Neuronal stem cell (in vitro differentiated cells): Measurements from ENCODE around the gene TWNK.

Source experiments
- DNase-seq: peaks from one replicate; pipeline ENCODE4 v3.0.0-alpha.2; 2013; ENCODE audit warnings: low spot score
- H2AFZ ChIP-seq: one replicate; pipeline ENCODE4 v1.6.1; 2013; ENCODE audit warnings: mild to moderate bottlenecking, low read length, inconsistent platforms
- H2AK5ac ChIP-seq: 2 replicates; pipeline ENCODE4 v1.6.1; 2013; ENCODE audit warnings: low read depth, mild to moderate bottlenecking, inconsistent platforms, low read length, moderate library complexity, mixed read lengths
- H2BK120ac ChIP-seq: 2 replicates; pipeline ENCODE4 v1.6.1; 2013; ENCODE audit warnings: low read depth, mild to moderate bottlenecking, inconsistent platforms, low read length, moderate library complexity, mixed read lengths
- H2BK12ac ChIP-seq: one replicate; pipeline ENCODE4 v1.6.1; 2013; ENCODE audit warnings: low read length, inconsistent platforms
- H2BK15ac ChIP-seq: 2 replicates; pipeline ENCODE4 v1.6.1; 2013; ENCODE audit warnings: mild to moderate bottlenecking, low read length, inconsistent platforms, mixed read lengths
- H2BK5ac ChIP-seq: one replicate; pipeline ENCODE4 v1.6.1; 2013; ENCODE audit warnings: inconsistent platforms, mild to moderate bottlenecking, low read length, moderate library complexity
- H3K14ac ChIP-seq: one replicate; pipeline ENCODE4 v1.6.1; 2013; ENCODE audit warnings: low read length, inconsistent platforms
- H3K18ac ChIP-seq: 2 replicates; pipeline ENCODE4 v1.6.1; 2013; ENCODE audit warnings: low read length, inconsistent platforms
- H3K23ac ChIP-seq: 2 replicates; pipeline ENCODE4 v1.6.1; 2013; ENCODE audit warnings: low read depth, mild to moderate bottlenecking, mixed read lengths, low read length, inconsistent platforms; ENCODE audit not compliant: poor library complexity
- H3K27ac ChIP-seq: replicated peaks from 3 replicates; pipeline ENCODE4 v1.5.1; 2013; ENCODE audit warnings: low read length, inconsistent platforms
- H3K27me3 ChIP-seq, 3 experiments: 2 replicates each; pipeline ENCODE4 v1.6.1; 2013; ENCODE audit warnings: low read length in 3 of 3, mild to moderate bottlenecking in 2 of 3, inconsistent platforms in 1 of 3, low read depth in 1 of 3, mixed read lengths in 1 of 3, moderate library complexity in 1 of 3; ENCODE audit not compliant: control insufficient read depth in 3 of 3, insufficient read depth in 3 of 3
- H3K36me3 ChIP-seq, 2 donors: replicated peaks in 1 of 2; 2 replicates each; pipeline ENCODE4 v1.6.1; 2013; ENCODE audit warnings: low read length in 2 of 2; ENCODE audit not compliant: control insufficient read depth in 2 of 2, insufficient read depth in 2 of 2
- H3K4ac ChIP-seq: 2 replicates; pipeline ENCODE4 v1.6.1; 2013; ENCODE audit warnings: inconsistent platforms, mild to moderate bottlenecking, low read length, moderate library complexity
- H3K4me1 ChIP-seq, 2 donors: 1 replicate in 1 of 2; 2 replicates in 1 of 2; pipeline ENCODE4 v1.6.1; 2013; ENCODE audit warnings: low read length in 2 of 2, low read depth in 1 of 2; ENCODE audit not compliant: control insufficient read depth in 2 of 2, insufficient read depth in 1 of 2
- H3K4me2 ChIP-seq: one replicate; pipeline ENCODE4 v1.6.1; 2013; ENCODE audit warnings: mild to moderate bottlenecking, low read length, inconsistent platforms; ENCODE audit not compliant: insufficient read depth, poor library complexity, severe bottlenecking
- H3K4me3 ChIP-seq, 2 donors: 2 replicates each; pipeline ENCODE4 v1.5.1; 2013; ENCODE audit warnings: low read length in 2 of 2, mild to moderate bottlenecking in 2 of 2, inconsistent platforms in 1 of 2, moderate library complexity in 1 of 2
- H3K79me1 ChIP-seq: one replicate; pipeline ENCODE4 v1.6.1; 2013; ENCODE audit warnings: low read depth, mild to moderate bottlenecking, inconsistent platforms, low read length, moderate library complexity
- H3K9ac ChIP-seq: one replicate; pipeline ENCODE4 v1.6.1; 2013; ENCODE audit warnings: mild to moderate bottlenecking, low read depth, low read length, inconsistent platforms; ENCODE audit not compliant: poor library complexity
- H3K9me3 ChIP-seq, 2 donors: replicated peaks in 1 of 2; 2 replicates each; pipeline versions ENCODE3 to v1.6.1; 2013; ENCODE audit warnings: low read length in 2 of 2, mild to moderate bottlenecking in 2 of 2, inconsistent platforms in 1 of 2, low read depth in 1 of 2, mixed read lengths in 1 of 2, moderate library complexity in 1 of 2; ENCODE audit not compliant: control insufficient read depth in 2 of 2, insufficient read depth in 1 of 2
- H4K8ac ChIP-seq: one replicate; pipeline ENCODE4 v1.6.1; 2013; ENCODE audit warnings: low read depth, mild to moderate bottlenecking, inconsistent platforms, low read length, moderate library complexity
- H4K91ac ChIP-seq: one replicate; pipeline ENCODE4 v1.6.1; 2013; ENCODE audit warnings: low read length, low read depth, mild to moderate bottlenecking, inconsistent platforms; ENCODE audit not compliant: poor library complexity
- WGBS, 2 donors: extraction: QIAGEN DNeasy Blood & Tissue Kit; methylation state at CpG; one replicate each; pipeline ENCODE4 v1.1.7; 2013; ENCODE audit warnings: missing lambda C conversion rate in 2 of 2, mixed read lengths in 1 of 2; ENCODE audit not compliant: insufficient read length in 2 of 2, insufficient replicate concordance in 1 of 2; ENCODE audit errors: extremely low coverage in 2 of 2; 5-methylcytosine and 5-hydroxymethylcytosine counted together

Gene TWNK

DNA sequence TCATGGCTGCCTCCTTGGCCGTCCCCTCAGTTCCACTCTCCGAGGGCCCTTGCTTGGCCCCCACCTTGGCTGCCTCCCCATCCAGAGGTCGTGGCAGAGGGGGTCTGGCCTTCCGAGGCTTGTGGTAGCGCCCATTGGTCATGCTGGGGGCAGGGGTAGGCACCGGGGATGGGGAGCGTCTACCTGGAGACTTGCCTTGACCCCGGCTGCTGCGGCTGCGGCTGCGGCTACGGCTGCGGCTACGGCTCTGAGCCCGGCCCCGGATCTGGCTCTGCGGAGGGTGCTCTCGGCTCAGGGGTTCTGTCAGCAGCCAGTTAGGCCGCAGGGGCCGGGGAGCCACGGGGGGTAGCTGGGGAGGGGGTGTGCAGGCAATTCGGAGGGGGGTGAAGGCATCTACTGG is 23.0 kb downstream of the TWNK start:
- Histone ChIP-seq H3K23ac (no peak overlapping the region), H3K27me3 (peaks cover 0 to 9% (median 3%) of the 10 kb centered on the region in 3 experiments), H3K4ac (peak overlapping the region; percentile 43), H2AK5ac (peak overlapping the region; percentile 88), H2BK5ac (no peak overlapping the region), H2BK120ac (no peak overlapping the region), H3K9me3 (peaks cover 0 to 2% of the 10 kb centered on the region in 2 donors), H3K9ac (no peak overlapping the region), H3K36me3 (peaks cover 15 to 22% of the 10 kb centered on the region in 2 donors), H3K27ac (no peak overlapping the region), H2AFZ (peak overlapping the region; percentile 17), H2BK12ac (no peak overlapping the region), H3K4me3 (no peak overlapping the region), H3K79me1 (peaks cover 4% of the 10 kb centered on the region), H4K8ac (peak overlapping the region; percentile 9), H4K91ac (no peak overlapping the region), H3K18ac (peak overlapping the region; percentile 68), H2BK15ac (peak overlapping the region; percentile 82), H3K4me1 (peaks cover 7 to 21% of the 10 kb centered on the region in 2 donors), H3K4me2 (no peak overlapping the region), H3K14ac (no peak overlapping the region)
- DNase-seq = no peak
- no CpG with 5 or more reads among the region's 22 CpGs for WGBS, 2 donors

DNA sequence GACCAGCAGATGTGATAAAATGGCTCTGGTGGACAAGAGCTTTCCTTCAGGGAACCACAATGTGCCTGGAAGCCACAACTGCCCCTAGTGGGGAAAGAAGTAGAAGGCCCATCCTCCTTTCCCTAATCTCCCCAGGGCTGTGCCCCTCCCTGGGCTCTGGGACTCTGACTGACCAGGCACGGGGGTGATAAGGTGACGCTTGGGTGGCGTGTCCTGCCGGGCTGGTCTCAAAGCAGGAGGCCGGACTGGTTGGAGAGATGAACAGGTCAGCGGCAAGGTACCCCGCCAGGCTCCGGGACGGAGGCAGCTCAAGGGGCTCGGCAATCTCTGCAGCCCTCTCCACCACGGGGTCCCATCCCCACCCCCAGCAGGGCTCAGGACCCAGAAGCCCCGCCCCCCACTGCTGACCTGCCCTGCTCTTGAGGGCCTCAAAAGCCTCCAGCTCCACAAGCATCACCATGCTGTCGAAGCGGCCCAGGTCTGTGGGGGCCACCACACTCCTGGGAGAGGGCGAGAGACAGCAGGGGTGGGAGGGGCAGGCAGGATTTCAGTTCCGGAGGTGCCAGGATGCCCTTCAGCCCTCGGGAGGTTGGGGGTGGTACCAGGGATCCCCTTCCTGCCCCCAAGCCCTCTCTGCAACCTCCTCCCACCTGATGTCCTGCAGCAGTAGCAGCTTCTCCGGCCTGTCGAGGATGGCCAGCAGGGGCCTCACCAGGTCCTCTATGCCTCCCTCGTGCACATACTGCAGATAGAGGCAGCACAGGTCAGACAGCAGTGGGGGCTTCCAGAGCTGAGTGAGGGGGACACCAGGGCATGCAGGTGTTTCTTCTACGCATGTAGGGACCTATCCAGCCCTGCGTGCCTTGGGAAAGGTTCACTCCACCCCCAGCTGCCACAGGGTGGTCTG is 24.4 kb downstream of the TWNK start:
- Histone ChIP-seq H2BK15ac (peak overlapping the region; percentile 56), H4K91ac (no peak overlapping the region), H3K23ac (peak overlapping the region; percentile 75)

DNA sequence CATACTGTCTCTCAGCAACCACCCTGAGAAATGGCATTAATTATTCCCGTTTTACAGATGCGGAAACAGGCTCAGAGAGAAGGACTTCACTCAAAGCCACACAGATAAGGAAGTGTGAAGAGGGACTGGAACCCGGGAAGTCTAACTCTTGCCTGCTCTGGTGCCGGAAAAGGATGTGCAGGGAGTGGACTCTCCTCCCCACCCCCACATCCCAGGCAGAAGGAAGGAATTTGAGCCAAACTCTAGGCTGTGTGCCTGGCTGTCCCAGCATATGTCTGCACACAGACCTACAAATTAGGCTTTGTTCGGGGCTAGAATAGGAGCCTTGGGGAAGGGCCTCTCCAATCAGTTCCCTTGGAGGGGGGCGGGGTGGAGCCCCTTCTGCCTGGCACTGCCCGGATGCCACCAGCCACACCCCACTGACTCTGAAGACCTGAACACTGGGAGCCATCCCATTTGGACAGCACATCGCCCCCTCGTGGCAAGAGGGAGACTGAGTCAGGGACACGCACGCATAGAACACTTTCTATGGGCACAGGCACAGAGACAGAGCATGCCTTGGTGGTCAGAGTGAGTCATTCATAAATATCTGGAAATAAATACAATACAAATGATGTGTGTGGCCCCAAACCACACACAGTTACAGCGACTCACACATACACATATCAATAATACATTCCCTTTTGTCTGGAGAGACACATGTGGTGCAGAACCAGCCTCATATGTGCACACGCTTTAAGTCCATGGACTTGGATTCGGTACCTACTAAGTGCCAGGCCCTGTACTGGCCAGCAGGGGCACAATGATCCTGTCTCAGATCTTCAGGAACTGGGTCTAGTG is 25.4 kb downstream of the TWNK start:
- Histone ChIP-seq H3K4me3 (no peak overlapping the region), H3K4ac (no peak overlapping the region), H3K4me1 (peaks cover 7 to 21% of the 10 kb centered on the region in 2 donors), H3K27ac (no peak overlapping the region), H3K9me3 (peaks cover 0 to 2% of the 10 kb centered on the region in 2 donors), H3K27me3 (peaks cover 2 to 32% (median 17%) of the 10 kb centered on the region in 3 experiments), H3K18ac (no peak overlapping the region), H2BK5ac (no peak overlapping the region), H3K9ac (no peak overlapping the region), H2BK12ac (no peak overlapping the region), H2BK15ac (no peak overlapping the region), H4K8ac (no peak overlapping the region), H3K14ac (no peak overlapping the region), H3K79me1 (peaks cover 2% of the 10 kb centered on the region), H2AK5ac (no peak overlapping the region), H3K4me2 (no peak overlapping the region), H3K23ac (no peak overlapping the region), H3K36me3 (peaks cover 0 to 2% of the 10 kb centered on the region in 2 donors), H2AFZ (no peak overlapping the region), H2BK120ac (no peak overlapping the region), H4K91ac (no peak overlapping the region)
- no CpG with 5 or more reads among the region's 14 CpGs for WGBS, 2 donors
- peak; percentile 77 for DNase-seq

More for the DNA sequence above, 24.4 kb downstream of the TWNK start:
- Histone ChIP-seq H3K18ac (peak overlapping the region; percentile 84), H2AFZ (peak overlapping the region; percentile 53), H3K14ac (no peak overlapping the region), H3K27me3 (peaks cover 0 to 23% (median 9%) of the 10 kb centered on the region in 3 experiments), H3K9me3 (peaks cover 0 to 2% of the 10 kb centered on the region in 2 donors), H3K4me1 (peaks cover 7 to 21% of the 10 kb centered on the region in 2 donors), H3K4me3 (no peak overlapping the region), H3K36me3 (peaks cover 5 to 7% of the 10 kb centered on the region in 2 donors), H2BK5ac (no peak overlapping the region), H2BK12ac (no peak overlapping the region), H2AK5ac (peak overlapping the region; percentile 63), H3K9ac (peak overlapping the region; percentile 27), H3K79me1 (peaks cover 2% of the 10 kb centered on the region), H2BK120ac (peak overlapping the region; percentile 16), H3K4ac (no peak overlapping the region), H3K27ac (no peak overlapping the region), H3K4me2 (no peak overlapping the region), H4K8ac (no peak overlapping the region)
- WGBS, 2 donors = no CpG with 5 or more reads among the region's 22 CpGs
- DNase-seq = no peak
